Lower leg skin (tissue), 4 donors: ENCODE results near the gene STARD13. TPM values are rescaled to one million over a fixed set of nuclear protein-coding genes. Genes with fewer than 3 reads are reported as not detected.

Experiments
- DNase-seq, 2 donors: peaks; one replicate each; pipeline ENCODE4 v3.0.0-alpha.2; 2019; ENCODE audit warnings: low spot score in 2 of 2
- H3K4me3 ChIP-seq: fragments of 200-600 bp; sonication (generic); 2 replicates; pipeline ENCODE4 v1.5.1; 2017; ENCODE audit warnings: mild to moderate bottlenecking, low read depth; ENCODE audit not compliant: poor library complexity, severe bottlenecking
- POLR2A ChIP-seq, 2 donors: fragments of 450-650 bp; IDR thresholded peaks; one replicate each; pipeline ENCODE4 v1.6.1; 2016 to 2017; ENCODE audit warnings: antibody characterized with exemption in 2 of 2, mild to moderate bottlenecking in 1 of 2, moderate library complexity in 1 of 2
- WGBS, 2 donors: methylation state at CpG; one replicate each; pipeline ENCODE4 v1.1.5; 2018; 5-methylcytosine and 5-hydroxymethylcytosine counted together
- intact Hi-C: fragments of 100-400 bp; cut with DNase I; formaldehyde crosslinking; loops from one replicate; pipeline ENCODE4 v1.15.0; 2023; ENCODE audit warnings: low total_unique reads
- total RNA-seq, 4 donors: library from RNA; depleted of rRNA; stranded (reverse); fragments of >200 nt; gene quantifications; one replicate each; pipeline ENCODE4 v1.1.0, GENCODE V29; 2016
- TF ChIP-seq, protein P1 (sequence below), 3 donors: fragments of 450-650 bp; IDR thresholded peaks; one replicate each; pipeline ENCODE4 v1.5.1; 2016; ENCODE audit warnings: antibody characterized with exemption in 3 of 3, mild to moderate bottlenecking in 3 of 3, moderate library complexity in 2 of 3

The STARD13 gene
- total RNA-seq, 4 donors from 2014 or later, result 15.7 to 22.5 (median 19.6) TPM

DNA sequence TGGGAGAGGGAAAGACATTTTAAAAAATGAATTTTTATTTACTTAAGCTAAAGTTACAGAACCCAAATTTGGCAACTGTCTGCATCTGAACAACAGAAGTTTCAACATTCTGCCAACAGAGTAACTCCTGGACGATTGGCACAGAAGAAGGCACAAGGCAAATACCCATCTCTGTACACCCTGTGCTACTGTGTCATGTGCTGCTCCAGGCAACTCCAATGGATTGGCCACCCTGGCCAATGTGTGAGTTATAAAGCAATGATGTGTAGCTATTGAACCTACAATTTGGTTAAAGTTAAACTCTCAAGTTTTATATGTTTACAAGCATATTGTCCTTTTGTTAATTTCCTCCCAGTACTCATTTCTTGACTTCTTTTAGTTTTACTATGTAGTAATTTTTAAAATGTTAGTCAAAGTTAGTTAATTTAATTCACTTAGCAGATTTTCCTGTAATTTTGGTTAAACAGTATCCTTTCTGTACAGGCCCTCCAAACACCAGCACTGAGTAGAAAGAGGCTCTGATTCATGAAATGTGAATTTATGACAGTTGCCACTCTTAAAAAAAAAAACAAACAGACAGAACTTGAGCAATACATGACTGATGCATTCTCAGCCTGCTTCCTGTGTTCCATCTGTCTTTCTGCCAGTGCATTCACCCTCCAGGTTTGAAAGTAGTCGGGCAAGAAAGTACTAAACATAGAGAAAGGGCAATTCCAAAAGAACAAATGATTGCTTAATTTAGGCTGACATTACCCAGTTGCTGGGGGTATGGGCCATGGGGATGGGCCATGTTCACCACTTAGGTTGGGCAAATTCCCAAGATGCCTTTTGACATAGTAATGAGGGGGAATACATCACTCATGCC lies 5.9 kb downstream of the STARD13 start:
- WGBS, 2 donors, result 16 to 23% methylated on average over 2 of the region's 2 CpGs
- H3K4me3 ChIP-seq, result no peak overlapping the region
- TF ChIP-seq POLR2A (IDR thresholded peaks at IDR 0.05), result no peak
- TF ChIP-seq, protein P1, sequence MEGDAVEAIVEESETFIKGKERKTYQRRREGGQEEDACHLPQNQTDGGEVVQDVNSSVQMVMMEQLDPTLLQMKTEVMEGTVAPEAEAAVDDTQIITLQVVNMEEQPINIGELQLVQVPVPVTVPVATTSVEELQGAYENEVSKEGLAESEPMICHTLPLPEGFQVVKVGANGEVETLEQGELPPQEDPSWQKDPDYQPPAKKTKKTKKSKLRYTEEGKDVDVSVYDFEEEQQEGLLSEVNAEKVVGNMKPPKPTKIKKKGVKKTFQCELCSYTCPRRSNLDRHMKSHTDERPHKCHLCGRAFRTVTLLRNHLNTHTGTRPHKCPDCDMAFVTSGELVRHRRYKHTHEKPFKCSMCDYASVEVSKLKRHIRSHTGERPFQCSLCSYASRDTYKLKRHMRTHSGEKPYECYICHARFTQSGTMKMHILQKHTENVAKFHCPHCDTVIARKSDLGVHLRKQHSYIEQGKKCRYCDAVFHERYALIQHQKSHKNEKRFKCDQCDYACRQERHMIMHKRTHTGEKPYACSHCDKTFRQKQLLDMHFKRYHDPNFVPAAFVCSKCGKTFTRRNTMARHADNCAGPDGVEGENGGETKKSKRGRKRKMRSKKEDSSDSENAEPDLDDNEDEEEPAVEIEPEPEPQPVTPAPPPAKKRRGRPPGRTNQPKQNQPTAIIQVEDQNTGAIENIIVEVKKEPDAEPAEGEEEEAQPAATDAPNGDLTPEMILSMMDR (IDR thresholded peaks at IDR 0.05), result no peak
- DNase-seq, result peak in 1 of 2 donors; percentile 63
- intact Hi-C loops, result no loop called here

DNA sequence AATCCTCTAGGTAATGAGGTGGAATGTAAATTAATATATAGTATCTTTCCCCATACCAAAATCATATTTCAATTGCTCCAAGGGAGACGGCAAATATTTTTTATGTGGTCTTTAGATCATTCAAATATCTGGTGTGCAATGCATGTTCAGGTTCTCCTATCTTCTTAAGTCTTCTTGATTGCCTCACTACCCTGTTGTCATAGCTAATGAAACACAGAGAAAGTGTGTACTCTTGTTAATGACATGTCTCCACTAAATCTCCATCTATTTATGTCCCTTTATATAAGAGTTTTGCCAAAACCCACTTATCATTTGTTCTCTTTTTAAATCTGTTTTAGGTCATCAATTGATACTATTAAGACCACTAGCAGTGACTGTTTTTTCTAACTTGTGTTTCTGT lies 6.6 kb downstream of the STARD13 start:
- intact Hi-C loops, result no loop called here
- H3K4me3 ChIP-seq, result no peak overlapping the region
- WGBS, 2 donors, result 0% methylated on average over 1 of the region's 1 CpG
- TF ChIP-seq, protein P1 (IDR thresholded peaks at IDR 0.05), result no peak
- no peak for TF ChIP-seq POLR2A (IDR thresholded peaks at IDR 0.05)
- no peak for DNase-seq

DNA sequence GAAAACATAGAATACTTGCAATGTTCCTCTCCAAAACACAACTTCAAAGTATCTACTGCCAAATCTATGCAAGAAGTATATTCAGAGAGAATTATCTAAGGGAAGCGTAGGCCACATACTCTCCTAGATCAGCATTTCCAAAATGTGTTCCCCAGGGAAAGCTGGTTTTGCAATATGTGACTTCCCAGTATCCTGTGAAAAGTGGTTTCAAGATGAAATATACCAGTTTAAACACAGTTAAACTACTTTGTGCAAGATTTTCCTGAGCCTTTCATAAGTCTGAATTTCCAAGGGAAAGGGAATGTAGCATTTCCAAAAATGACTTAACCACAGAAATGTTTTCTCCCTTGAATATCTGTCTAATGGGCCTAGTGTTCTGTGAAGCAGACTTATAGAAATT lies 7.6 kb downstream of the STARD13 start:
- WGBS, 2 donors, result 70 to 71% methylated on average over 1 of the region's 1 CpG
- no peak for DNase-seq
- TF ChIP-seq, protein P1 (IDR thresholded peaks at IDR 0.05), result no peak
- TF ChIP-seq POLR2A (IDR thresholded peaks at IDR 0.05), result no peak
- no peak overlapping the region for H3K4me3 ChIP-seq
- intact Hi-C loops, result no loop called here

DNA sequence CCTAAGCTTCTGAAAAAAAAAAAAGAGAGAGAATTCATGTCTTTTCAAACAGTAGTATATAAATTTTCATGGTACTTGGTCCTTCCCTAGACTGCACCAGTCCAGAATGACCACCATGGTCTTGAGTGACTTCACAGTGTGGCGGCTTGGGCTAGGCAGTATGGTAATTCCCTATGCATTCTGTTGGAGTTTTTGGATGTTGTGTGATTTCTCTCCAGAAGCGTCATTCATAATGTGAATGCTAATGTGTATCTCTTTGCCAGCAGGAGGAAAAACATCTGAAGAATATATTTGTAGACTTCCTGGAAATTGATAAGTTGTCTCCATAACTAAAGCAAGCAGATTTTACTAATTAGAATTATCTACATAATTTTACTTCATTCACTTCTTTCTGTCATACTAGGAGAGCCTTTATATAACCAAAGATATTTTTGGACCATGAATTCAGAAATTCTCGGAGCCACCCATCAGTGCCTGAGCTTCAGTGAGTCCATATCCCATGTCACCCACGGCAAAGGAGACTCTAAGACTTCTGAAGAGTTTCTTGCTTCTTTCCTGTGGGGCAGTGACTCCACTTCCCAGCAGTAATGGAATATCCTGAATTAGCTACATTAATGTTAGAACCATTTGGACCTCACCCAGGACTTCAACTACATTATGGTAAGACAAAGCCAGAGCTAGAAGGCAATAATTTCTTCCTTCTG lies 8.4 kb downstream of the STARD13 start:
- DNase-seq, result no peak
- TF ChIP-seq POLR2A (IDR thresholded peaks at IDR 0.05), result no peak
- TF ChIP-seq, protein P1 (IDR thresholded peaks at IDR 0.05), result no peak
- no peak overlapping the region for H3K4me3 ChIP-seq
- 88 to 90% methylated on average over 4 of the region's 4 CpGs for WGBS, 2 donors
- intact Hi-C loops, result no loop called here

DNA sequence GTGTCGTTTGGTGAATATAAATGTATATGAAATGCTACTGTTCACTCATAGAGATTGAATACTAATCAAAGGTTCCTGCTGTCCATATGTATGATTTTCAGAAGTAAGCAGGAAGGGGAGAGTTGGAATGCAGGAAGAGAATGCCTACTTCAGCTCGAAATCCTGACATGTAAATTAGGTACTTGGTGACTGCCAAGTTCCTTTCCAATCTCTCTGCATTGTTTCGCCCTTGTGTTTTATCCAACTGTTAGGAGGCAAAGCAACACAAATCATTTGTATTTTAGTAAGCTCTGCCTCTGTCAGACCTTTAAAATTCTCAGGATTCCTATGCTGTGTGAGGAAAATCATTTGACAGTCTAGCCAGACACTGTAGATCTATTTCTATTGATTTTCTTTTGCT lies 9.0 kb downstream of the STARD13 start:
- intact Hi-C loops, result no loop called here
- TF ChIP-seq, protein P1 (IDR thresholded peaks at IDR 0.05), result no peak
- TF ChIP-seq POLR2A (IDR thresholded peaks at IDR 0.05), result no peak
- WGBS, 2 donors, result 50 to 55% methylated on average over 3 of the region's 3 CpGs

More for the DNA sequence above, 9.0 kb downstream of the STARD13 start:
- no peak for DNase-seq
- no peak overlapping the region for H3K4me3 ChIP-seq
